ENCODE data around the gene TRAF7.
"Not testable (repeated sequence)": the region's sequence is repeated elsewhere in the genome, so short reads cannot be mapped to it uniquely, and the experiment has no call there.

GRCh38 chr16:2117960-2118722, 37.4 kb upstream of the TRAF7 start:
- TF ChIP-seq POLR2A (IDR thresholded peaks at IDR 0.05); CTCF (IDR thresholded peaks at IDR 0.05); POLR2AphosphoS5 (IDR thresholded peaks at IDR 0.05; ENCODE audit: insufficient read depth in 1 of 2, low read depth in 1 of 2): not testable (repeated sequence)
